Right atrium auricular region (tissue), 2 donors: ENCODE data around the gene PARD3B. TPM values are rescaled to one million over a fixed set of nuclear protein-coding genes. Genes with fewer than 3 reads are reported as not detected.

Experiments
- DNase-seq: peaks from one replicate; pipeline ENCODE4 v3.0.0-alpha.2; 2019; ENCODE audit warnings: low spot score
- H3K27ac ChIP-seq, 2 donors: fragments of 200-600 bp; sonication (generic); 1 replicate in 1 of 2; 2 replicates in 1 of 2; pipeline ENCODE4 v1.5.1; 2016 to 2019
- H3K27me3 ChIP-seq, 2 donors: fragments of 200-600 bp; sonication (generic); one replicate each; pipeline versions ENCODE4 v1.5.1 to v1.6.0; 2017 to 2019
- H3K36me3 ChIP-seq: fragments of 200-600 bp; sonication (generic); one replicate; pipeline ENCODE4 v1.5.1; 2016
- H3K4me1 ChIP-seq, 2 donors: fragments of 200-600 bp; sonication (generic); one replicate each; pipeline versions ENCODE4 v1.5.1 to v1.6.0; 2017 to 2019
- H3K4me3 ChIP-seq, 2 donors: fragments of 200-600 bp; sonication (generic); 1 replicate in 1 of 2; 2 replicates in 1 of 2; pipeline ENCODE4 v1.5.1; 2017 to 2019; ENCODE audit warnings: mild to moderate bottlenecking in 1 of 2, moderate library complexity in 1 of 2
- H3K9me3 ChIP-seq, 2 donors: fragments of 200-600 bp; sonication (generic); one replicate each; pipeline ENCODE4 v1.5.1; 2019
- CTCF ChIP-seq, 2 donors: fragments of 200-600 bp; sonication (generic); IDR thresholded peaks; one replicate each; pipeline ENCODE4 v1.5.1; 2019; ENCODE audit warnings: antibody characterized with exemption in 2 of 2
- total RNA-seq, 2 donors: library from RNA; depleted of rRNA; stranded (reverse); fragments of >200 nt; gene quantifications; one replicate each; pipeline ENCODE4 v1.1.0, GENCODE V29; 2016

Gene PARD3B
- total RNA-seq, 2 donors from 2014 or later, result 7.4 to 12.2 TPM

- Histone ChIP-seq H3K27ac (no peak overlapping the region), H3K27me3 (no peaks in the 10 kb centered on the region), H3K9me3 (peaks cover 0 to 3% of the 10 kb centered on the region in 2 donors), H3K4me3 (no peak overlapping the region), H3K4me1 (no peaks in the 10 kb centered on the region), H3K36me3 (no peaks in the 10 kb centered on the region)
- no peak for DNase-seq
- no peak for TF ChIP-seq CTCF (IDR thresholded peaks at IDR 0.05)
Measured at GRCh38 chr2:205017912-205018311, 472.6 kb downstream of the PARD3B start.

- no peak for TF ChIP-seq CTCF (IDR thresholded peaks at IDR 0.05)
Measured at GRCh38 chr2:205020673-205021072, 475.4 kb downstream of the PARD3B start.

GRCh38 chr2:205022841-205023240 is 477.6 kb downstream of the PARD3B start:
- DNase-seq, result no peak
- Histone ChIP-seq H3K4me1 (peaks cover 0 to 12% of the 10 kb centered on the region in 2 donors), H3K4me3 (no peak overlapping the region), H3K27ac (peak overlapping the region; percentile 43 to 54), H3K27me3 (no peaks in the 10 kb centered on the region), H3K9me3 (peaks cover 0 to 3% of the 10 kb centered on the region in 2 donors), H3K36me3 (no peaks in the 10 kb centered on the region)
- no peak for TF ChIP-seq CTCF (IDR thresholded peaks at IDR 0.05)

More at GRCh38 chr2:205020673-205021072, 475.4 kb downstream of the PARD3B start:
- H3K4me1 ChIP-seq, result peaks cover 0 to 10% of the 10 kb centered on the region in 2 donors
- no peak for DNase-seq
- no peak overlapping the region for H3K27ac ChIP-seq
- H3K27me3 ChIP-seq, result no peaks in the 10 kb centered on the region
- peaks cover 0 to 3% of the 10 kb centered on the region in 2 donors for H3K9me3 ChIP-seq
- H3K4me3 ChIP-seq, result no peak overlapping the region
- H3K36me3 ChIP-seq, result no peaks in the 10 kb centered on the region

- no peaks in the 10 kb centered on the region for H3K36me3 ChIP-seq
- H3K27me3 ChIP-seq, result no peaks in the 10 kb centered on the region
- H3K9me3 ChIP-seq, result no peaks in the 10 kb centered on the region
- H3K4me3 ChIP-seq, result peak overlapping the region in 1 of 2 donors; percentile 15
- peaks cover 0 to 12% of the 10 kb centered on the region in 2 donors for H3K4me1 ChIP-seq
- H3K27ac ChIP-seq, result peak overlapping the region; percentile 63 to 76
- peak; percentile 82 for DNase-seq
- no peak for TF ChIP-seq CTCF (IDR thresholded peaks at IDR 0.05)
Measured at GRCh38 chr2:205024822-205025518, 479.7 kb downstream of the PARD3B start.

GRCh38 chr2:205025580-205026240 is 480.4 kb downstream of the PARD3B start:
- H3K36me3 ChIP-seq, result no peaks in the 10 kb centered on the region
- H3K9me3 ChIP-seq, result no peaks in the 10 kb centered on the region
- H3K27ac ChIP-seq, result peak overlapping the region; percentile 63 to 76
- no peak for DNase-seq
- peaks cover 0 to 12% of the 10 kb centered on the region in 2 donors for H3K4me1 ChIP-seq
- H3K4me3 ChIP-seq, result peak overlapping the region in 1 of 2 donors; percentile 10
- H3K27me3 ChIP-seq, result no peaks in the 10 kb centered on the region
- no peak for TF ChIP-seq CTCF (IDR thresholded peaks at IDR 0.05)
